ENCODE results near the gene TMEM232. TPM values are rescaled to one million over a fixed set of nuclear protein-coding genes. Genes with fewer than 3 reads are reported as not detected.

TMEM232 gene
- total and polyA plus RNA-seq, 8 donors: 1.2 to 8.8 (median 5.2) TPM; not detected in 3

- intact Hi-C loops (cut with DNase I; ENCODE audit: low total_unique reads): no loop called here
- Histone ChIP-seq H3K36me3 (no peaks in the 10 kb centered on the region), H3K4me1 (no peaks in the 10 kb centered on the region), H3K4me3 (no peak overlapping the region), H3K27ac (no peak overlapping the region), H3K27me3 (no peaks in the 10 kb centered on the region), H3K9me3 (no peaks in the 10 kb centered on the region)
- 52 to 73% (median 71%) methylated on average over 2 of the region's 2 CpGs for WGBS, 5 donors
- TF ChIP-seq EP300 (IDR thresholded peaks at IDR 0.05): no peak
- TF ChIP-seq POLR2A (IDR thresholded peaks at IDR 0.05): no peak
- no peak for TF ChIP-seq CTCF (IDR thresholded peaks at IDR 0.05)
- TF ChIP-seq POLR2AphosphoS5 (IDR thresholded peaks at IDR 0.05): no peak
- DNase-seq: no peak
Measured at GRCh38 chr5:110377361-110377760, 349.1 kb downstream of the TMEM232 start.

- intact Hi-C loops (cut with DNase I; ENCODE audit: low total_unique reads): no loop called here
- TF ChIP-seq EP300 (IDR thresholded peaks at IDR 0.05): no peak
- TF ChIP-seq CTCF (IDR thresholded peaks at IDR 0.05): no peak
- TF ChIP-seq POLR2AphosphoS5 (IDR thresholded peaks at IDR 0.05): no peak
- TF ChIP-seq POLR2A (IDR thresholded peaks at IDR 0.05): no peak
- H3K36me3 ChIP-seq: no peaks in the 10 kb centered on the region
Measured at GRCh38 chr5:110376281-110376951, 350.1 kb downstream of the TMEM232 start.

GRCh38 chr5:110371725-110372041 is 354.8 kb downstream of the TMEM232 start:
- Histone ChIP-seq H3K36me3 (no peaks in the 10 kb centered on the region), H3K4me1 (no peaks in the 10 kb centered on the region), H3K27ac (no peak overlapping the region), H3K9me3 (no peaks in the 10 kb centered on the region), H3K4me3 (no peak overlapping the region), H3K27me3 (no peaks in the 10 kb centered on the region)
- WGBS, 5 donors: 85 to 97% (median 89%) methylated on average over 3 of the region's 3 CpGs
- TF ChIP-seq POLR2A (IDR thresholded peaks at IDR 0.05) (no peak), CTCF (IDR thresholded peaks at IDR 0.05) (no peak), POLR2AphosphoS5 (IDR thresholded peaks at IDR 0.05) (no peak)
- no peak for DNase-seq
- intact Hi-C loops (cut with DNase I; ENCODE audit: low total_unique reads): no loop called here

More at GRCh38 chr5:110376281-110376951, 350.1 kb downstream of the TMEM232 start:
- WGBS, 5 donors: 62 to 83% (median 74%) methylated on average over 4 of the region's 4 CpGs
- H3K4me3 ChIP-seq: no peak overlapping the region
- DNase-seq: no peak
- H3K9me3 ChIP-seq: no peaks in the 10 kb centered on the region
- H3K27me3 ChIP-seq: no peaks in the 10 kb centered on the region
- no peaks in the 10 kb centered on the region for H3K4me1 ChIP-seq
- no peak overlapping the region for H3K27ac ChIP-seq

- no peaks in the 10 kb centered on the region for H3K36me3 ChIP-seq
- intact Hi-C loops (cut with DNase I; ENCODE audit: low total_unique reads): no loop called here
- no peaks in the 10 kb centered on the region for H3K9me3 ChIP-seq
- WGBS, 5 donors: 53 to 74% (median 63%) methylated on average over 1 of the region's 1 CpG
- TF ChIP-seq CTCF (IDR thresholded peaks at IDR 0.05) (no peak), EP300 (IDR thresholded peaks at IDR 0.05) (no peak), POLR2A (IDR thresholded peaks at IDR 0.05) (no peak), POLR2AphosphoS5 (IDR thresholded peaks at IDR 0.05) (no peak)
- no peaks in the 10 kb centered on the region for H3K27me3 ChIP-seq
- H3K4me3 ChIP-seq: no peak overlapping the region
- H3K4me1 ChIP-seq: no peaks in the 10 kb centered on the region
- H3K27ac ChIP-seq: no peak overlapping the region
- no peak for DNase-seq
Measured at GRCh38 chr5:110371011-110371724, 355.3 kb downstream of the TMEM232 start.

Small RNA genes within 50 kb of the gene (small RNA-seq; reads per million reads assigned to genes)
- gene MIR548F3 (0 reads per million in 4 donors), gene RF00432 (0 reads per million in 4 donors)

Other genes with a start within 250 kb of the TMEM232 start
- gene SLC25A46, start 12.3 kb upstream of the TMEM232 start, total RNA-seq: 100 to 1,000 TPM in 1 of 5 donors, 10 to 100 TPM in 4; 29.0 to 106 (median 38.2) TPM
- 10 to 100 TPM; 10.5 to 27.5 (median 17.9) TPM for gene SLC25A46, start 12.3 kb upstream of the TMEM232 start, polyA plus RNA-seq

Measured in stomach (tissue), 9 donors.